OCI-LY1 (cell line): ENCODE results near the gene VTI1B.

Experiments
- H2AFZ ChIP-seq: fragments of 200-600 bp; sonication (generic), shearing (Covaris generic); 2 replicates; pipeline ENCODE4 v1.6.0; 2014; ENCODE audit warnings: antibody characterized with exemption, mild to moderate bottlenecking, low read length
- H3F3A ChIP-seq: fragments of 200-600 bp; sonication (generic), shearing (Covaris generic); 2 replicates; pipeline ENCODE4 v1.6.0; 2014; ENCODE audit warnings: mild to moderate bottlenecking, antibody characterized with exemption, low read length, moderate library complexity; ENCODE audit not compliant: insufficient read depth
- H3K27ac ChIP-seq: fragments of 200-600 bp; sonication (generic); 2 replicates; pipeline ENCODE4 v1.5.1; 2014; ENCODE audit warnings: low read length, mixed run types, mild to moderate bottlenecking, low read depth; ENCODE audit not compliant: poor library complexity, severe bottlenecking
- H3K27me3 ChIP-seq: fragments of 200-600 bp; sonication (generic); 2 replicates; pipeline ENCODE4 v1.6.0; 2014; ENCODE audit warnings: antibody characterized with exemption, mild to moderate bottlenecking, low read length, moderate library complexity; ENCODE audit not compliant: insufficient read depth
- H3K36me3 ChIP-seq: fragments of 200-600 bp; sonication (generic); 2 replicates; pipeline ENCODE4 v1.6.1; 2014; ENCODE audit warnings: mild to moderate bottlenecking, antibody characterized with exemption, low read length, moderate library complexity, mixed read lengths; ENCODE audit not compliant: insufficient read depth
- H3K4me1 ChIP-seq: fragments of 200-600 bp; sonication (generic); 2 replicates; pipeline ENCODE4 v1.5.1; 2014; ENCODE audit warnings: mild to moderate bottlenecking, low read length, moderate library complexity; ENCODE audit not compliant: insufficient read depth, severe bottlenecking
- H3K4me2 ChIP-seq: fragments of 200-600 bp; sonication (generic), shearing (Covaris generic); 2 replicates; pipeline ENCODE4 v1.6.1; 2014; ENCODE audit warnings: low read length
- H3K4me3 ChIP-seq: fragments of 200-600 bp; sonication (generic); 2 replicates; pipeline ENCODE4 v1.5.1; 2014; ENCODE audit warnings: low read length, low read depth, mild to moderate bottlenecking, mixed read lengths; ENCODE audit not compliant: poor library complexity, severe bottlenecking
- H3K79me2 ChIP-seq: fragments of 200-600 bp; shearing (Covaris generic); 2 replicates; pipeline ENCODE4 v1.6.1; 2016; ENCODE audit warnings: mixed run types, low read length, mixed read lengths; ENCODE audit not compliant: insufficient read depth
- H3K9ac ChIP-seq: fragments of 200-600 bp; sonication (generic), shearing (Covaris generic); 2 replicates; pipeline ENCODE4 v1.6.1; 2014; ENCODE audit warnings: mild to moderate bottlenecking, low read length, mixed read lengths
- H3K9me2 ChIP-seq: fragments of 200-600 bp; sonication (generic), shearing (Covaris generic); 2 replicates; pipeline ENCODE4 v1.6.1; 2014; ENCODE audit warnings: low read depth, mild to moderate bottlenecking, low read length, mixed read lengths
- H3K9me3 ChIP-seq: fragments of 200-600 bp; shearing (Covaris generic); 2 replicates; pipeline ENCODE4 v1.6.1; 2014; ENCODE audit warnings: low read length, mixed read lengths
- H4K20me1 ChIP-seq: fragments of 200-600 bp; sonication (generic), shearing (Covaris generic); 2 replicates; pipeline ENCODE4 v1.6.0; 2016; ENCODE audit warnings: mild to moderate bottlenecking, low read length; ENCODE audit not compliant: insufficient read depth
- CTCF ChIP-seq: fragments of 200-600 bp; sonication (generic), shearing (Covaris generic); IDR thresholded peaks from 2 replicates; pipeline ENCODE4 v1.5.1; 2017; ENCODE audit warnings: mild to moderate bottlenecking, antibody characterized with exemption, low read length, moderate library complexity, mixed read lengths
- EZH2 ChIP-seq: fragments of 200-600 bp; sonication (generic), shearing (Covaris generic); IDR thresholded peaks from 2 replicates; pipeline ENCODE4 v1.8.0; 2017; ENCODE audit warnings: borderline replicate concordance, mixed run types, mild to moderate bottlenecking, antibody characterized with exemption, low read length, moderate library complexity, mixed read lengths

Gene VTI1B

GRCh38 chr14:67697006-67697405, 22.6 kb upstream of the VTI1B start:
- Histone ChIP-seq H3K79me2 (peaks cover 22% of the 10 kb centered on the region), H3K4me3 (no peak overlapping the region), H3K4me2 (no peak overlapping the region), H4K20me1 (no peaks in the 10 kb centered on the region), H3K4me1 (peaks cover 10% of the 10 kb centered on the region), H3K27me3 (no peaks in the 10 kb centered on the region), H3F3A (no peaks in the 10 kb centered on the region), H3K9me3 (no peaks in the 10 kb centered on the region), H2AFZ (no peak overlapping the region), H3K9ac (no peak overlapping the region), H3K9me2 (no peaks in the 10 kb centered on the region), H3K36me3 (peaks cover 16% of the 10 kb centered on the region; the same call in 1 of the 2 replicates), H3K27ac (no peak overlapping the region)
- TF ChIP-seq CTCF (no peak), EZH2 (no peak)

- no peaks in the 10 kb centered on the region for H3K27me3 ChIP-seq
- peak within 1 kb of the TSS; percentile 98 for H3K4me3 ChIP-seq
- peak within 1 kb of the TSS; percentile 73 for H3K4me2 ChIP-seq
- no peaks in the 10 kb centered on the region for H3F3A ChIP-seq
- H4K20me1 ChIP-seq = no peaks in the 10 kb centered on the region
- H3K4me1 ChIP-seq = peaks cover 10% of the 10 kb centered on the region
- TF ChIP-seq EZH2 = no peak
- no peak for TF ChIP-seq CTCF
- peaks cover 31% of the 10 kb centered on the region for H3K36me3 ChIP-seq
- H3K79me2 ChIP-seq = peaks cover 22% of the 10 kb centered on the region
- peak within 1 kb of the TSS; percentile 65; the same call in 1 of the 2 replicates for H2AFZ ChIP-seq
- peak within 1 kb of the TSS; percentile 55 for H3K27ac ChIP-seq
- no peaks in the 10 kb centered on the region for H3K9me3 ChIP-seq
- peak within 1 kb of the TSS; percentile 96 for H3K9ac ChIP-seq
- no peaks in the 10 kb centered on the region for H3K9me2 ChIP-seq
Measured at GRCh38 chr14:67695394-67695949, 21.0 kb upstream of the VTI1B start, which contains the start of gene RDH11. TSS of gene RDH11 (minus strand) at chr14:67695764. CDS start at chr14:67695703, 61 bp downstream.

GRCh38 chr14:67694791-67695393, 20.5 kb upstream of the VTI1B start:
- Histone ChIP-seq H3K9me2 (no peaks in the 10 kb centered on the region), H3K9ac (peak overlapping the region; percentile 96), H3K4me3 (peak overlapping the region; percentile 98), H3K27me3 (no peaks in the 10 kb centered on the region), H3K36me3 (peaks cover 37% of the 10 kb centered on the region), H3K27ac (peak overlapping the region; percentile 55), H3K79me2 (peaks cover 22% of the 10 kb centered on the region), H3F3A (no peaks in the 10 kb centered on the region), H3K9me3 (no peaks in the 10 kb centered on the region), H2AFZ (peak overlapping the region; percentile 65; the same call in 1 of the 2 replicates), H4K20me1 (no peaks in the 10 kb centered on the region), H3K4me2 (peak overlapping the region; percentile 73), H3K4me1 (peaks cover 10% of the 10 kb centered on the region)
- TF ChIP-seq CTCF (no peak), EZH2 (no peak)
